Psoas muscle (tissue), 8 donors: ENCODE results near the gene RAD51B. TPM values are rescaled to one million over a fixed set of nuclear protein-coding genes. Genes with fewer than 3 reads are reported as not detected.

Experiments
- ATAC-seq, 4 donors: fragments of 200-7000 bp; cut with Tn5 transposase; one replicate each; pipeline ENCODE4 v1.9.1; 2020; ENCODE audit warnings: moderate library complexity in 3 of 4, mild to moderate bottlenecking in 2 of 4
- DNase-seq, 2 donors: peaks; one replicate each; pipeline ENCODE4 v3.0.0-alpha.2; 2020
- H3K27ac ChIP-seq: fragments of 200-600 bp; one replicate; pipeline ENCODE4 v1.8.0; 2022
- H3K27me3 ChIP-seq, 3 donors: fragments of 200-600 bp in 1 of 3; one replicate each; pipeline versions ENCODE4 v1.6.1 to v1.8.0; 2013 to 2022; ENCODE audit warnings: low read length in 2 of 3, mild to moderate bottlenecking in 2 of 3, moderate library complexity in 1 of 3; ENCODE audit not compliant: insufficient read depth in 3 of 3
- H3K36me3 ChIP-seq, 2 donors: fragments of 200-600 bp in 1 of 2; one replicate each; pipeline versions ENCODE4 v1.6.1 to v1.8.0; 2013 to 2022; ENCODE audit warnings: low read depth in 1 of 2, mild to moderate bottlenecking in 1 of 2, moderate library complexity in 1 of 2; ENCODE audit not compliant: insufficient read depth in 1 of 2
- H3K4me1 ChIP-seq: fragments of 200-600 bp; one replicate; pipeline ENCODE4 v1.8.0; 2022
- H3K4me3 ChIP-seq: fragments of 200-600 bp; one replicate; pipeline ENCODE4 v1.8.0; 2022; ENCODE audit warnings: mild to moderate bottlenecking
- H3K9me3 ChIP-seq: fragments of 200-600 bp; one replicate; pipeline ENCODE4 v1.8.0; 2022
- CTCF ChIP-seq: fragments of 200-600 bp; IDR thresholded peaks from one replicate; pipeline ENCODE4 v1.8.0; 2022; ENCODE audit warnings: antibody characterized with exemption
- WGBS, 3 donors: extraction: QIAGEN DNeasy Blood & Tissue Kit; methylation state at CpG; one replicate each; pipeline versions ENCODE4 v1.1.6 to v1.1.7; 2013; 5-methylcytosine and 5-hydroxymethylcytosine counted together
- intact Hi-C, 2 donors: fragments of 100-400 bp; cut with DNase I; formaldehyde crosslinking; loops; one replicate each; pipeline versions ENCODE4 v1.11.0 to v1.14.2; 2022
- polyA plus RNA-seq, 3 donors: library from polyadenylated mRNA; stranded (reverse); fragments of 200-250 nt; gene quantifications; one replicate each; pipeline ENCODE4 v1.2.3, GENCODE V29; 2013
- total RNA-seq, 4 donors: library from RNA; stranded (reverse); fragmentation: NEBNext Ultra II Directional in 2 of 4; extraction: Animal tissue kit (Norgen Biotek cat#: 25700) in 2 of 4; gene quantifications; one replicate each; pipeline versions ENCODE4 v1.2.1 to v1.2.4, GENCODE V29; 2021 to 2023
- donor health status: healthy with polysubstance abuse.
- donor health status: DM: no; HTN: no; CAD: no; lungs with moderate emphysema.
- donor health status: Bipolar disorder and iron deficiency.
- donor health status: healthy.
- donor health status: DM: yes; HTN: yes; CAD: no.
- donor health status: DM: no; HTN: no; CAD: no.
- donor health status: DM: no; HTN: no; CAD: no.
- donor health status: DM: yes; HTN: yes; CAD: no.

The RAD51B gene
- total and polyA plus RNA-seq, 7 donors: 0.60 to 7.2 (median 2.2) TPM

- H3K4me3 ChIP-seq: no peak overlapping the region
- H3K27ac ChIP-seq: peak overlapping the region; percentile 81
- H3K9me3 ChIP-seq: no peaks in the 10 kb centered on the region
- WGBS, 3 donors: 46 to 59% (median 54%) methylated on average over 3 of the region's 3 CpGs
- H3K4me1 ChIP-seq: peaks cover 50% of the 10 kb centered on the region
- intact Hi-C loops: loop anchor here in 1 of 2 donors (2.0 kb wide), 1 partner anchor 55 kb away; no protein-coding TSS in a partner anchor
- TF ChIP-seq CTCF: no peak
- DNase-seq (peak; percentile 60 to 69), ATAC-seq (peak; percentile 85 to 95 (median 90))
- H3K27me3 ChIP-seq: no peaks in the 10 kb centered on the region
- no peaks in the 10 kb centered on the region for H3K36me3 ChIP-seq
These were observed 318.4 kb downstream of the RAD51B start for GRCh38 chr14:68137704-68138619.

- Histone ChIP-seq H3K4me1 (peaks cover 66% of the 10 kb centered on the region), H3K36me3 (no peaks in the 10 kb centered on the region), H3K27me3 (no peaks in the 10 kb centered on the region), H3K9me3 (no peaks in the 10 kb centered on the region), H3K4me3 (no peak overlapping the region), H3K27ac (peak overlapping the region; percentile 81)
- DNase-seq (no peak), ATAC-seq (peak in 1 of 4 donors; percentile 4)
- 34 to 50% (median 37%) methylated on average over 4 of the region's 4 CpGs for WGBS, 3 donors
- intact Hi-C loops: loop anchor here in 1 of 2 donors (5.0 kb wide), 3 partner anchors 93 to 653 kb away; partner anchors contain the start of gene ZFP36L1
- no peak for TF ChIP-seq CTCF
These were observed 320.0 kb downstream of the RAD51B start for GRCh38 chr14:68139431-68140075.

GRCh38 chr14:68140076-68140741, 320.6 kb downstream of the RAD51B start:
- no peaks in the 10 kb centered on the region for H3K9me3 ChIP-seq
- 19 to 28% (median 19%) methylated on average over 3 of the region's 3 CpGs for WGBS, 3 donors
- DNase-seq (no peak), ATAC-seq (peak; percentile 43 to 74 (median 56))
- no peaks in the 10 kb centered on the region for H3K27me3 ChIP-seq
- peaks cover 73% of the 10 kb centered on the region for H3K4me1 ChIP-seq
- intact Hi-C loops: loop anchor here in 1 of 2 donors (5.0 kb wide), 3 partner anchors 92 to 652 kb away; partner anchors contain the start of gene ZFP36L1
- H3K36me3 ChIP-seq: no peaks in the 10 kb centered on the region
- peak overlapping the region; percentile 81 for H3K27ac ChIP-seq
- TF ChIP-seq CTCF: no peak
- H3K4me3 ChIP-seq: no peak overlapping the region

- intact Hi-C loops: loop anchor here in 1 of 2 donors (5.0 kb wide), 3 partner anchors 91 to 651 kb away; partner anchors contain the start of gene ZFP36L1
- no peak for ATAC-seq
- no peaks in the 10 kb centered on the region for H3K27me3 ChIP-seq
- peak overlapping the region; percentile 81 for H3K27ac ChIP-seq
- no peaks in the 10 kb centered on the region for H3K9me3 ChIP-seq
- H3K4me3 ChIP-seq: no peak overlapping the region
- peaks cover 79% of the 10 kb centered on the region for H3K4me1 ChIP-seq
- H3K36me3 ChIP-seq: no peaks in the 10 kb centered on the region
- DNase-seq: no peak
- no peak for TF ChIP-seq CTCF
- 68 to 75% (median 71%) methylated on average over 3 of the region's 3 CpGs for WGBS, 3 donors
These were observed 321.2 kb downstream of the RAD51B start for GRCh38 chr14:68140806-68141205.
